ENCODE results near the gene IQSEC1. TPM values are rescaled to one million over a fixed set of nuclear protein-coding genes. Genes with fewer than 3 reads are reported as not detected.

IQSEC1 gene
- total RNA-seq, 1 experiment from 2014 or later: 13.3 TPM

DNA sequence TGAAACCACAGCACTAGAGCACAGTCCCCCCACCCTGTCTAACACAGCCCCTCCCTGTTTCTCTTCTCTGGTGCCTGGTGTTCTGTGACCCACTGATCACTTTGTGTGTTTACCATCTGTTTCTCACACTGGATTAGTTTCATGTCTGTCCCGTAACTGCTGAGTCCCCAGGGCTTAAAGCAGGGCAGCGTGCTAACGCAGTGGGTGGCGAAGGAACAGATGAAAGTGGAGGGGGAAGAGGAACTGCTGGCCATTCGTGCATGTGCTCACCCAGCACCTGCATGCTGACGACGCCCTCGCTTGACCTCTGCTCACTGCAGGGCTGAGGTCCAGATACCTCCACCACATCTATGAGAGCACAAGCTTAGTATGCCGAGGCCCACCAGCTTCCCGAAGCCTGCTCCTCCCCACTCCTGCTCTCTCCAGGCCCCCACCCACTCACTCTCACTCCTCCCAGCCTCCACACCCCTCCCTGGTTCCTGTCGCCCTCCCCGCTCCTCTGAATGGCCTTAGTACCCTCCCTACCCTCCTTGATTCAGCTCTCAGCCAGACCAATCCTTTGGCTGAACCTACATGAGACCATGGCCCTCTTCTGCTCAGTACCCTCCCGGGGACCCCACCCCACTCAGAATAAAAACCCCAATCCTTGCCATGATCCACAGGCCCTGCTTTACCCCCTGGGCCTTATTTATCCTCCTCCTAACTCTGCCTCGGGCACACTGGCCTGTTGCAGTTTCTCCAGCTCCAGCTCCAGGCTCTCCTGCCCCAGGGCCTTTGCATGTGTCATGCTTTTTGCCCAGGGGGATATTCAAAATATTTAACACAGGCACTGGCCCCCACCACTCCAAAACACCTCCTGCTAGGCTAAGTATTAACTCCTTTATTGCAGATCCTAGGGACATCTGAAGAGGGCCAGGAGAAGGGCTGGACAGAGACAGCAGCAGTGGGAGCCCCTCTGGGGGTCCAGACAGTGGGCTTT, 15.1 kb upstream of the IQSEC1 start:
- CTCF ChIA-PET: no interaction called here
- H3K27ac Mint-ChIP-seq (ENCODE audit: unreplicated experiment): no peak overlapping the region
- DNase-seq: no peak
- H3K27me3 Mint-ChIP-seq (ENCODE audit: unreplicated experiment): peaks cover 27% of the 10 kb centered on the region
- no peak overlapping the region for H3K4me3 Mint-ChIP-seq (ENCODE audit: low read depth, unreplicated experiment)
- intact Hi-C loops (cut with micrococcal nuclease; ENCODE audit: unreplicated experiment): no loop called here
- no peaks in the 10 kb centered on the region for H3K4me1 Mint-ChIP-seq (ENCODE audit: low read depth, unreplicated experiment)
- TF ChIP-seq, protein P1, sequence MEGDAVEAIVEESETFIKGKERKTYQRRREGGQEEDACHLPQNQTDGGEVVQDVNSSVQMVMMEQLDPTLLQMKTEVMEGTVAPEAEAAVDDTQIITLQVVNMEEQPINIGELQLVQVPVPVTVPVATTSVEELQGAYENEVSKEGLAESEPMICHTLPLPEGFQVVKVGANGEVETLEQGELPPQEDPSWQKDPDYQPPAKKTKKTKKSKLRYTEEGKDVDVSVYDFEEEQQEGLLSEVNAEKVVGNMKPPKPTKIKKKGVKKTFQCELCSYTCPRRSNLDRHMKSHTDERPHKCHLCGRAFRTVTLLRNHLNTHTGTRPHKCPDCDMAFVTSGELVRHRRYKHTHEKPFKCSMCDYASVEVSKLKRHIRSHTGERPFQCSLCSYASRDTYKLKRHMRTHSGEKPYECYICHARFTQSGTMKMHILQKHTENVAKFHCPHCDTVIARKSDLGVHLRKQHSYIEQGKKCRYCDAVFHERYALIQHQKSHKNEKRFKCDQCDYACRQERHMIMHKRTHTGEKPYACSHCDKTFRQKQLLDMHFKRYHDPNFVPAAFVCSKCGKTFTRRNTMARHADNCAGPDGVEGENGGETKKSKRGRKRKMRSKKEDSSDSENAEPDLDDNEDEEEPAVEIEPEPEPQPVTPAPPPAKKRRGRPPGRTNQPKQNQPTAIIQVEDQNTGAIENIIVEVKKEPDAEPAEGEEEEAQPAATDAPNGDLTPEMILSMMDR (IDR thresholded peaks at IDR 0.05; ENCODE audit: unreplicated experiment): no peak
- BruUV-seq (replicated peaks): no TSS peak
- no peaks in the 10 kb centered on the region for H3K9me3 Mint-ChIP-seq (ENCODE audit: low read depth, unreplicated experiment)
- no peaks in the 10 kb centered on the region for H3K36me3 Mint-ChIP-seq (ENCODE audit: insufficient read depth, unreplicated experiment)

- Mint-ChIP-seq H3K4me1 (ENCODE audit: low read depth, unreplicated experiment) (no peaks in the 10 kb centered on the region), H3K36me3 (ENCODE audit: insufficient read depth, unreplicated experiment) (no peaks in the 10 kb centered on the region), H3K9me3 (ENCODE audit: low read depth, unreplicated experiment) (no peaks in the 10 kb centered on the region), H3K27ac (ENCODE audit: unreplicated experiment) (no peak overlapping the region), H3K27me3 (ENCODE audit: unreplicated experiment) (peaks cover 31% of the 10 kb centered on the region), H3K4me3 (ENCODE audit: low read depth, unreplicated experiment) (no peak overlapping the region)
- CTCF ChIA-PET: no interaction called here
- TF ChIP-seq, protein P1 (IDR thresholded peaks at IDR 0.05; ENCODE audit: unreplicated experiment): no peak
- no TSS peak for BruUV-seq (replicated peaks)
- intact Hi-C loops (cut with micrococcal nuclease; ENCODE audit: unreplicated experiment): no loop called here
- DNase-seq: no peak
These were observed 14.2 kb upstream of the IQSEC1 start for GRCh38 chr3:13087320-13087990.

DNA sequence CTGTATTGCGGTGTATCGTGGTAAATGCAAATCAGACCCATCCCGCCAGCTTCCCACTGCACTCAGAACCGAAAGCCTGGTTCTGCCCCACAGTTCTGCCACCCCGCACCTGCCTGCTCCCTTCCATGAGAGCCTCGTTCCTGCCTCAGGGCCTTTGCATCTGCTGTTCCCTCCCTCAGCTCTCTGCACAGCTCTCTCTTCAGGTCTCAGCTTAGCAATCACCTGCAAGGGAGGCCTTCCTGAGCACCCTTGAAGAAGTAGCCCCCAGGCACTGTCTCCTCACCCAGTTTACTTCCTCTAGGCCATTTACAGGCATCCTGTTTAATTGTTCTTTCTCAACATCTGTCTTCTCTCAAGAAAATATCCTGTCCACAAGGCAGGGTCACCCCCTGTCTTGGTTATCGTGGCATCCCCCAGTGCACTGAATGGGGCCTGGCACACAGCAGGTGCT, 13.3 kb upstream of the IQSEC1 start:
- CTCF ChIA-PET: no interaction called here
- intact Hi-C loops (cut with micrococcal nuclease; ENCODE audit: unreplicated experiment): no loop called here
- Mint-ChIP-seq H3K4me1 (ENCODE audit: low read depth, unreplicated experiment) (no peaks in the 10 kb centered on the region), H3K4me3 (ENCODE audit: low read depth, unreplicated experiment) (no peak overlapping the region), H3K9me3 (ENCODE audit: low read depth, unreplicated experiment) (no peaks in the 10 kb centered on the region), H3K27ac (ENCODE audit: unreplicated experiment) (no peak overlapping the region), H3K27me3 (ENCODE audit: unreplicated experiment) (peaks cover 40% of the 10 kb centered on the region), H3K36me3 (ENCODE audit: insufficient read depth, unreplicated experiment) (no peaks in the 10 kb centered on the region)
- DNase-seq: no peak
- TF ChIP-seq, protein P1 (IDR thresholded peaks at IDR 0.05; ENCODE audit: unreplicated experiment): no peak
- no TSS peak for BruUV-seq (replicated peaks)

- BruUV-seq (replicated peaks): no TSS peak
- H3K36me3 Mint-ChIP-seq (ENCODE audit: insufficient read depth, unreplicated experiment): no peaks in the 10 kb centered on the region
- CTCF ChIA-PET: no interaction called here
These were observed 12.6 kb upstream of the IQSEC1 start for GRCh38 chr3:13085846-13086179.

More at GRCh38 chr3:13085846-13086179, 12.6 kb upstream of the IQSEC1 start:
- no peak for DNase-seq
- TF ChIP-seq, protein P1 (IDR thresholded peaks at IDR 0.05; ENCODE audit: unreplicated experiment): no peak
- Mint-ChIP-seq H3K27ac (ENCODE audit: unreplicated experiment) (no peak overlapping the region), H3K27me3 (ENCODE audit: unreplicated experiment) (peaks cover 45% of the 10 kb centered on the region), H3K4me1 (ENCODE audit: low read depth, unreplicated experiment) (no peaks in the 10 kb centered on the region), H3K9me3 (ENCODE audit: low read depth, unreplicated experiment) (no peaks in the 10 kb centered on the region), H3K4me3 (ENCODE audit: low read depth, unreplicated experiment) (no peak overlapping the region)
- intact Hi-C loops (cut with micrococcal nuclease; ENCODE audit: unreplicated experiment): no loop called here
